ENCODE measurements around the gene PRPF39. TPM values are rescaled to one million over a fixed set of nuclear protein-coding genes. Genes with fewer than 3 reads are reported as not detected.

Gene PRPF39
- total and polyA plus RNA-seq, 2 experiments from 2014 or later, result 18.6 to 19.8 TPM

GRCh38 chr14:45149602-45150001 is 65.7 kb downstream of the PRPF39 start:
- Histone ChIP-seq H3K79me2 (ENCODE audit: insufficient read depth) (no peaks in the 10 kb centered on the region), H2AFZ (no peak overlapping the region), H3K9me2 (ENCODE audit: insufficient read depth) (no peaks in the 10 kb centered on the region), H3K4me2 (ENCODE audit: unreplicated experiment) (no peak overlapping the region), H3K36me3 (ENCODE audit: low read depth) (no peaks in the 10 kb centered on the region), H3K4me1 (ENCODE audit: insufficient read depth) (no peaks in the 10 kb centered on the region), H3F3A (ENCODE audit: insufficient read depth) (no peaks in the 10 kb centered on the region), H3K4me3 (no peak overlapping the region), H3K27me3 (replicated peaks; ENCODE audit: insufficient read depth) (no peaks in the 10 kb centered on the region), H3K9me3 (ENCODE audit: low read depth) (no peaks in the 10 kb centered on the region), H3K9ac (no peak overlapping the region), H4K20me1 (ENCODE audit: insufficient read depth) (no peaks in the 10 kb centered on the region), H3K27ac (no peak overlapping the region)
- in situ Hi-C loops (cut with MboI), result no loop called here
- TF ChIP-seq EZH2phosphoT487 (IDR thresholded peaks at IDR 0.05; ENCODE audit: insufficient read depth, low read depth) (no peak), EZH2 (IDR thresholded peaks at IDR 0.05; ENCODE audit: insufficient read depth, poor library complexity, severe bottlenecking) (no peak)
- DNase-seq, result no peak
- WGBS, 2 experiments (ENCODE audit: low coverage in 1 of 2, low lambda C conversion rate in 2 of 2, missing lambda C conversion rate in 2 of 2), result 94 to 96% methylated on average over 3 of the region's 3 CpGs

- Histone ChIP-seq H2AFZ (no peak overlapping the region), H3K27me3 (replicated peaks; ENCODE audit: insufficient read depth) (no peaks in the 10 kb centered on the region), H3K36me3 (ENCODE audit: low read depth) (no peaks in the 10 kb centered on the region), H4K20me1 (ENCODE audit: insufficient read depth) (no peaks in the 10 kb centered on the region), H3K9ac (no peak overlapping the region), H3K4me3 (no peak overlapping the region), H3K9me3 (ENCODE audit: low read depth) (no peaks in the 10 kb centered on the region), H3K79me2 (ENCODE audit: insufficient read depth) (no peaks in the 10 kb centered on the region), H3K27ac (no peak overlapping the region), H3K9me2 (ENCODE audit: insufficient read depth) (no peaks in the 10 kb centered on the region), H3F3A (ENCODE audit: insufficient read depth) (no peaks in the 10 kb centered on the region), H3K4me2 (ENCODE audit: unreplicated experiment) (no peak overlapping the region), H3K4me1 (ENCODE audit: insufficient read depth) (no peaks in the 10 kb centered on the region)
- TF ChIP-seq EZH2phosphoT487 (IDR thresholded peaks at IDR 0.05; ENCODE audit: insufficient read depth, low read depth) (no peak), EZH2 (IDR thresholded peaks at IDR 0.05; ENCODE audit: insufficient read depth, poor library complexity, severe bottlenecking) (no peak)
- in situ Hi-C loops (cut with MboI), result no loop called here
- no peak for DNase-seq
- 97 to 99% methylated on average over 4 of the region's 4 CpGs for WGBS, 2 experiments (ENCODE audit: low coverage in 1 of 2, low lambda C conversion rate in 2 of 2, missing lambda C conversion rate in 2 of 2)
Measured at GRCh38 chr14:45150386-45150890, 66.5 kb downstream of the PRPF39 start.

- no peaks in the 10 kb centered on the region for H3K9me2 ChIP-seq (ENCODE audit: insufficient read depth)
- no peak overlapping the region for H2AFZ ChIP-seq
- TF ChIP-seq EZH2phosphoT487 (IDR thresholded peaks at IDR 0.05; ENCODE audit: insufficient read depth, low read depth) (no peak), EZH2 (IDR thresholded peaks at IDR 0.05; ENCODE audit: insufficient read depth, poor library complexity, severe bottlenecking) (no peak)
- H4K20me1 ChIP-seq (ENCODE audit: insufficient read depth), result no peaks in the 10 kb centered on the region
- no peak overlapping the region for H3K9ac ChIP-seq
- no peaks in the 10 kb centered on the region for H3F3A ChIP-seq (ENCODE audit: insufficient read depth)
- H3K27ac ChIP-seq, result no peak overlapping the region
- H3K79me2 ChIP-seq (ENCODE audit: insufficient read depth), result no peaks in the 10 kb centered on the region
- in situ Hi-C loops (cut with MboI), result no loop called here
- no peaks in the 10 kb centered on the region for H3K4me1 ChIP-seq (ENCODE audit: insufficient read depth)
- H3K4me2 ChIP-seq (ENCODE audit: unreplicated experiment), result no peak overlapping the region
- H3K4me3 ChIP-seq, result no peak overlapping the region
- H3K27me3 ChIP-seq (replicated peaks; ENCODE audit: insufficient read depth), result no peaks in the 10 kb centered on the region
- no peaks in the 10 kb centered on the region for H3K9me3 ChIP-seq (ENCODE audit: low read depth)
- H3K36me3 ChIP-seq (ENCODE audit: low read depth), result no peaks in the 10 kb centered on the region
- peak; percentile 12 for DNase-seq
Measured at GRCh38 chr14:45156067-45156466, 72.2 kb downstream of the PRPF39 start.

Small RNA genes within 50 kb of the gene (small RNA-seq; reads per million reads assigned to genes)
- not detected for gene RF00151 (ENCODE audit: low read depth, low replicate concordance)
- 678 reads per million, percentile 99 among the genes with 10 or more reads in this experiment for gene SNORD127 (ENCODE audit: low read depth, low replicate concordance)

Other genes starting within 250 kb of the PRPF39 start
- 10.3 and 11.9 TPM in 2 replicates for gene KLHL28, start 122.2 kb upstream of the PRPF39 start, total RNA-seq (2014; rRNA removed; shearing (Covaris generic))
- gene KLHL28, start 122.2 kb upstream of the PRPF39 start, polyA plus RNA-seq (2016; fragmentation: Nextera tagmentation; extraction: Ambion mirVana), result 10.9 and 13.1 TPM in 2 replicates
- 12.2 and 14.4 TPM in 2 replicates for gene TOGARAM1, start 121.9 kb upstream of the PRPF39 start, total RNA-seq (2014; rRNA removed; shearing (Covaris generic))
- 8.7 and 10.5 TPM in 2 replicates for gene TOGARAM1, start 121.9 kb upstream of the PRPF39 start, polyA plus RNA-seq (2016; fragmentation: Nextera tagmentation; extraction: Ambion mirVana)
- 28.3 and 40.9 TPM in 2 replicates for gene FKBP3, start 50.4 kb downstream of the PRPF39 start, total RNA-seq (2014; rRNA removed; shearing (Covaris generic))
- 124 and 125 TPM in 2 replicates for gene FKBP3, start 50.4 kb downstream of the PRPF39 start, polyA plus RNA-seq (2016; fragmentation: Nextera tagmentation; extraction: Ambion mirVana)
- gene FANCM, start 51.8 kb downstream of the PRPF39 start, total RNA-seq (2014; rRNA removed; shearing (Covaris generic)), result 4.6 and 6.7 TPM in 2 replicates
- gene FANCM, start 51.8 kb downstream of the PRPF39 start, polyA plus RNA-seq (2016; fragmentation: Nextera tagmentation; extraction: Ambion mirVana), result 3.0 and 4.1 TPM in 2 replicates
- 28.9 and 30.2 TPM in 2 replicates for gene MIS18BP1, start 169.1 kb downstream of the PRPF39 start, total RNA-seq (2014; rRNA removed; shearing (Covaris generic))
- 23.3 and 24.4 TPM in 2 replicates for gene MIS18BP1, start 169.1 kb downstream of the PRPF39 start, polyA plus RNA-seq (2016; fragmentation: Nextera tagmentation; extraction: Ambion mirVana)